ENCODE measurements around the gene TMEM179.

DNA sequence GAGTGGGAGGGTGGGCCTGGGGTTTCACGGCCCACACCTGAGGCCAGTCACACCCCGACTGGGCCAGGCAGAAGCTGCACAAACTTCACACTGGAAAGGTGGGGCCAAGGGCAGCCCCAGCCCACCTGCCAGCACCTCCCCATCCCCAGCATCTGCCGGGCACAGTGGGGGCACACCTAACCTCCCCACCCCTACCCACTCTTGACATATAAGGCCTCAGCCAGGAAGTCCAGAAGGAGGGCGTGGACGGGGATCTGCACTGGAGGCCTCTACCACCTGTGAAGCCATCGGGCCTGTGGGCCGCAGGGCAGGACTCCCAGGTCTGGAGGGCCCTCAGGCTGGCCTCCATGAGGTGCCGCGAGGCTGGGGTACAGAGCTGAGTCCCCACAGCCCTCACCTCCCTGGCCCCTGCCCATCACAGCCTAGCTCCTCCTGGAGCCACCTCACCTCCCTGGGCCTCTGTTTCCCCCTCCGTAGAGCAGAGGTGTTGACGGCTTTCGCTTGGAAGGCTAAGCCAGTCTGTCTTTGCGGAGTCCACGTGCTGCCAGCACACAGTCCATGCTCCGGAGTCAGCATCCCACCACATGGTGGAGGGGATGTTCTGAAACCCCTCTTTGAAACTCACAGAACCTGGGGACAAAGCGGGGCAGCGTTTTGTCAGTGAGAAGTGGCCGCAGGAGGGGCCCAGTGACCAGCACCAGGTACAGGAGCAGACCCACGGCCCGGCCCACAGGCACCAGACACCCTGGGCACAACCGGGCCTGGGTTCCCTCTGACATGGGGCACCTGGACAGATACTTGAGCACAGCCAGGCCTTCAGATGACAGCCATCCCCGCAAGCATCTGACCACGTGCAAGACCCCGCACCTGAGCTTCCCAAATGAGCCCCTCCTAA, 46.7 kb upstream of the TMEM179 start:
- TF ChIP-seq, protein P1, sequence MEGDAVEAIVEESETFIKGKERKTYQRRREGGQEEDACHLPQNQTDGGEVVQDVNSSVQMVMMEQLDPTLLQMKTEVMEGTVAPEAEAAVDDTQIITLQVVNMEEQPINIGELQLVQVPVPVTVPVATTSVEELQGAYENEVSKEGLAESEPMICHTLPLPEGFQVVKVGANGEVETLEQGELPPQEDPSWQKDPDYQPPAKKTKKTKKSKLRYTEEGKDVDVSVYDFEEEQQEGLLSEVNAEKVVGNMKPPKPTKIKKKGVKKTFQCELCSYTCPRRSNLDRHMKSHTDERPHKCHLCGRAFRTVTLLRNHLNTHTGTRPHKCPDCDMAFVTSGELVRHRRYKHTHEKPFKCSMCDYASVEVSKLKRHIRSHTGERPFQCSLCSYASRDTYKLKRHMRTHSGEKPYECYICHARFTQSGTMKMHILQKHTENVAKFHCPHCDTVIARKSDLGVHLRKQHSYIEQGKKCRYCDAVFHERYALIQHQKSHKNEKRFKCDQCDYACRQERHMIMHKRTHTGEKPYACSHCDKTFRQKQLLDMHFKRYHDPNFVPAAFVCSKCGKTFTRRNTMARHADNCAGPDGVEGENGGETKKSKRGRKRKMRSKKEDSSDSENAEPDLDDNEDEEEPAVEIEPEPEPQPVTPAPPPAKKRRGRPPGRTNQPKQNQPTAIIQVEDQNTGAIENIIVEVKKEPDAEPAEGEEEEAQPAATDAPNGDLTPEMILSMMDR (IDR thresholded peaks at IDR 0.05; ENCODE audit: low read depth, low read length): no peak
- no peak for TF ChIP-seq EZH2phosphoT487 (IDR thresholded peaks at IDR 0.05; ENCODE audit: low read depth)
